ENCODE data around the gene ETNPPL.

DNA sequence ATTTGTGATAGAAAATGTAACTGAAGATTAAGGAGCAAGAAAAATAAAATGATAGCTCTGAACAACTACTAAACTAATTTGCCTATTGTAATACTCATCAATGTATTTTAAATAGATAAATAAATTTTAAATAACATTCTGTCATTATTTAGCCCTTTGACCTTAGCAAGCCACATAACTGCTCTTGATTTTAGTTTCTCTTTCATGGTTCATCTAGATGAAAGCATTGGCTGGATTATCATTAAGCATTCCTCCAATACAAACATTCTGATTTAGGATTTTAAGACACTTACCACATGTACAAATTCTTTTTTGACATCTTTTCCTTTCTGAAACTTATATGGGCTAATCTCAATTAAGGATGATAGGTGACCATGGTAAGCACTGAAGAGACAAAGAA lies 8.5 kb downstream of the ETNPPL start:
- no peak for TF ChIP-seq POLR2A (IDR thresholded peaks at IDR 0.05; ENCODE audit: low read length)
- no peak for TF ChIP-seq GATA1 (IDR thresholded peaks at IDR 0.05; ENCODE audit: low read depth, low read length)
